Epithelial cell of esophagus (primary cell): ENCODE data around the gene CD8B2.
A peak's percentile ranks its signal among the peaks of the same experiment; 100 is the strongest.

ENCODE experiments used
- DNase-seq: peaks from one replicate; pipeline ENCODE4 v3.0.0; 2010; ENCODE audit warnings: low read depth
- H3K4me3 ChIP-seq: 2 replicates; pipeline ENCODE4 v1.5.1; 2011; ENCODE audit warnings: mild to moderate bottlenecking, low read length, control low read depth
- TF ChIP-seq, protein P1 (sequence below): IDR thresholded peaks from 2 replicates; pipeline ENCODE4 v1.5.1; 2011; ENCODE audit warnings: low read depth, mild to moderate bottlenecking, low read length, control low read depth, inconsistent platforms; ENCODE audit not compliant: insufficient read depth; ENCODE audit errors: missing control alignments

CD8B2 gene

DNA sequence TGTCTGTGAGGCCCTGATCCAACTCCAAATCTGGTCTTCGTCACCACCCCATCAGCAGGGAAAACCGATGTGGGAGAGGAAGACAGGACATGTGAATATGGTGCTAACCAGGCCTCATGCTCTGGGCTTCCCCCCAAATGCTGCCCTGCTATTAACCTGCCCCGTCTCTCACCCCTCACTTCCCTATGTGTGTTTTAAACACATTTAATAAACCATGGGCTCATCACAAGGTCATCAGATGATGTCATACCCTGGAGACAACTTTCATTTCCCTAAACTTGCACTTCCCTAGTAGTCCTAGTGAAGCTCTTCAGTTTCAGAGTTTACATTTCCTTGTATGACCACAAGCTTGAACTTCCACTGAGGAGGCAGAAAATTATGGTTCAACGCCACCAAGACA, 49.9 kb downstream of the CD8B2 start:
- TF ChIP-seq, protein P1, sequence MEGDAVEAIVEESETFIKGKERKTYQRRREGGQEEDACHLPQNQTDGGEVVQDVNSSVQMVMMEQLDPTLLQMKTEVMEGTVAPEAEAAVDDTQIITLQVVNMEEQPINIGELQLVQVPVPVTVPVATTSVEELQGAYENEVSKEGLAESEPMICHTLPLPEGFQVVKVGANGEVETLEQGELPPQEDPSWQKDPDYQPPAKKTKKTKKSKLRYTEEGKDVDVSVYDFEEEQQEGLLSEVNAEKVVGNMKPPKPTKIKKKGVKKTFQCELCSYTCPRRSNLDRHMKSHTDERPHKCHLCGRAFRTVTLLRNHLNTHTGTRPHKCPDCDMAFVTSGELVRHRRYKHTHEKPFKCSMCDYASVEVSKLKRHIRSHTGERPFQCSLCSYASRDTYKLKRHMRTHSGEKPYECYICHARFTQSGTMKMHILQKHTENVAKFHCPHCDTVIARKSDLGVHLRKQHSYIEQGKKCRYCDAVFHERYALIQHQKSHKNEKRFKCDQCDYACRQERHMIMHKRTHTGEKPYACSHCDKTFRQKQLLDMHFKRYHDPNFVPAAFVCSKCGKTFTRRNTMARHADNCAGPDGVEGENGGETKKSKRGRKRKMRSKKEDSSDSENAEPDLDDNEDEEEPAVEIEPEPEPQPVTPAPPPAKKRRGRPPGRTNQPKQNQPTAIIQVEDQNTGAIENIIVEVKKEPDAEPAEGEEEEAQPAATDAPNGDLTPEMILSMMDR = no peak
- DNase-seq = no peak
- no peak overlapping the region for H3K4me3 ChIP-seq

DNA sequence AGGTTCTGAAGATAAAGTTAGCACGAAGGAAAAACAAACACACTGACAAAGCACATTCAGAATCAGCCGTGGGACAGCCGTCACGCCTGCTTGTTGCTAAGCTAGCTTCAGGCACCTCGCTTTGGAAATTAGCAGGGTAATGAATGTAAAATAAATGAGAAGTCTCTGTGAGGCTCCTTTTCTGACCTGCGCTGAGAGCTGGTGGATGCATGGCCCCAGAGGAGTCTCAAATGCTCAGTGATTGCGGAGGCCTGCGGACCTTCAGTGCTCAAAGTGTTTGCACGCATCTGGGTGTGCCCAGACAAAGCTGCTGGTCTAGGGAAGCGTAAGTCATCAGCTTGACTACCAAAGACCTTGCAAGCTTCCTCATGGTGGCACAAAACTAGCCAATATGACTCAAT, 50.6 kb downstream of the CD8B2 start:
- TF ChIP-seq, protein P1 = no peak
- DNase-seq = no peak
- no peak overlapping the region for H3K4me3 ChIP-seq

DNA sequence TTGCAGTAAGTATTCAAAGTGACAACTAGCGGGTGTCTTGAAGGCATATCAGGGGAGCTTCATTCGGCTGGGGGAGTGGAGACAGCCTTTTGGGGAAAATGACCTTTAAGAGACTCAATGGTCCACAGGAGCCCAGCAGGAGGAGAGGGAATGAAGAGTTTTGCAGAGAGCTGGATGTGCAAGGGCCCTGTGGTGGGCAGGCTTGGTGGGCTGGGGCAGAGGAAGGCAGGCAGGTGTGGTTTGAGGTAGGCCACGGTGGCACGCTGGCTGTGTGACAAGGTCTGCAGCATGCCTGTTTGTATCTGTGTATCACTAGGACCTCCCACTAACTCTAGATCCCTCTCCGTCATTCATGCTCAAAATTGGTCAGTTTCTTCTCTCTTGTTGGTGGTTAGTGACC, 53.7 kb downstream of the CD8B2 start:
- no peak for DNase-seq
- TF ChIP-seq, protein P1 = no peak
- no peak overlapping the region for H3K4me3 ChIP-seq

DNA sequence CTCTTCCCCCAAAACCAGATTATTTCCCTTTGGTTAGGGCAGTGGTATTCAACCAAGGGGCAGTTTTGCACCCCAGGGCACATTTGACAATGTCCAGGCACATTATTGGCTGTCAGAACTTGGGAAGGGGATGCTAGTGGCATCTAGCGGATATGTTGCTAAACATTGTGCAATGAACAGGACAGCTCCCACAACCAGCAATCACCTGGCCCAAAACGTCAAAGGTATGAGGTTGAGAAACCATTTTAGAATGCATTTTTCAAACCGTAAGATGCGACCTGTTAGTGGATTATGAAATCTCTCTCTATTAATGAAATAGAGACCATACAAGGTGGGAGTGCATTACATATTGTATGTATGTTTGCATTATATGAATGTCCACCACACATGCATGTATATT, 54.2 kb downstream of the CD8B2 start:
- DNase-seq = no peak
- TF ChIP-seq, protein P1 = no peak
- H3K4me3 ChIP-seq = no peak overlapping the region

DNA sequence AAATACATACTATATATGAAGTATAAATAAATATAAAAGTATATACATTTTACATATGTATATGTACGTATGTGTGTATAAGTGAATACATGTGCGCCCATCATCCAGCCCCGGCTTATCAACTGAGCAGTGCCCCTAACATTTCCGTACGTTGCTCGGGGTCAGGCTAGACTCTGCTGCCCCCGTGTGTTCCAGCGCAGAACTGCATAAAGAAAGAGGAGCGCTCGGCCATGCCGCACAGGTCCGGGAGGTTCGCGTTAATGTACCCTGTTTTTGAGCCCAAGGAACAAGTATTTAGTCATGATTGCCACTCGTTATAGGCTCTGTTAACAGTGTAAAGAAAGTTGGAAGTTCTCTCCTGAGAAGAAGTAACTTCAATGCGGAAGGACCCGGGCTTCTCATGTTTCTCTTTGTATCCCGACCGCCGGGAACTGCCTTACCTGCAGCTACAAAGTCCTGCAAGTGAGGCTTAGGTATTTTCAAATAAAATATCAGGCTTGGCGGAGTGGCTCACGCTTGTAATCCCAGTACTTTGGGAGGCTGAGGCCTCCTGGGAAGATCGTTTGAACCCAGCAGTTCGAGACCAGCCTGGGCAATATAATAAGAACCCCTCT, 55.7 kb downstream of the CD8B2 start:
- TF ChIP-seq, protein P1 = peak; percentile 96
- peak overlapping the region; percentile 34 for H3K4me3 ChIP-seq
- DNase-seq = peak; percentile 57

DNA sequence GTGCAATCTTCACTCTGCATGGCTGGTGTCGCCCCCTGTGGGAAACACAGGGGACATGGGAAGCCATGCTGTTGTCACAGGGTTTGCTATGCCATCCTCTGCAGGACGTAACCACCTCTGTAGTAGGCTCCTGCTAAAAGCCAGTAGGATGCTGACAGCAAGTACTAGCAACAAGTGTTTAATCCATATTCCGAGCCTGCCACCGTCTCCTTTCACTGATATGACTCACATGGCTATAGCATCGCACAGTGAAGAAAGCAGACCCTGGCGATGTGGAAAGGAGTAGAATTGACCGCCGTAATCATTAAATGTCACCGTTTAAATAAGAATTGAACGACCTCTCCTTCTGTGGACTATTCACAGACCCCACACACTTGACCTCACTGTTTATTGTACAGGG, 57.8 kb downstream of the CD8B2 start:
- TF ChIP-seq, protein P1 = no peak
- DNase-seq = no peak
- no peak overlapping the region for H3K4me3 ChIP-seq

DNA sequence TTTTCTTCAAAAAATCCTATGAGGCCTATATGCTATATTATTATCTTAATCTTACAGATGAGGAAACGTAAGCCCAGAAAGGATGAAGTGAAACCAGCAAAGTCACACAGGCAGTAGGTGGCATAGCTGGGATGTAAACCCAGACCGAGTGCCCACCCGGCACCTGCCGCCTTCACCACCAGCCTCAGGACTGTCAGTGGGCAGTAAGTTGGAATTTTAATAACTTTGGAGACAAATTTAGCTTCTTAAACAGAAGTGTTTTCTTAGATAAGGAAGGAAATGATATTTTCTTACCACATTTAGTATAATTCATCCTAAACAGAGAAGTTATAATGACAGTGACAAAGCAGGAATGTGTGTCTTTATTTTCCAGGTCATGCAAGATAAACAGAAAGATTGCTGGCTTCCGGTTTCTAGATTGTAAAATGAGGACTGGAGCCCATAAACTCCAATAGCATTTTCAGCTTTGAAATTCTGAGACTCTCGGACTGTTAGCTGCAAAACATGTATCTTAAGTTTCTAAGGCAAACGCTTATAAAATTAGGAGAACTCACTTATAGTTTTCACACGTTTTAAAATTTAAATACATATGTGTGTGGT, 59.3 kb downstream of the CD8B2 start:
- TF ChIP-seq, protein P1 = no peak
- H3K4me3 ChIP-seq = no peak overlapping the region
- DNase-seq = no peak
